ENCODE measurements around the gene BCL3. TPM values are rescaled to one million over a fixed set of nuclear protein-coding genes. Genes with fewer than 3 reads are reported as not detected.
A peak's percentile ranks its signal among the peaks of the same experiment; 100 is the strongest.
"Not testable (repeated sequence)": the region's sequence is repeated elsewhere in the genome, so short reads cannot be mapped to it uniquely, and the experiment has no call there.

BCL3 gene, protein sequence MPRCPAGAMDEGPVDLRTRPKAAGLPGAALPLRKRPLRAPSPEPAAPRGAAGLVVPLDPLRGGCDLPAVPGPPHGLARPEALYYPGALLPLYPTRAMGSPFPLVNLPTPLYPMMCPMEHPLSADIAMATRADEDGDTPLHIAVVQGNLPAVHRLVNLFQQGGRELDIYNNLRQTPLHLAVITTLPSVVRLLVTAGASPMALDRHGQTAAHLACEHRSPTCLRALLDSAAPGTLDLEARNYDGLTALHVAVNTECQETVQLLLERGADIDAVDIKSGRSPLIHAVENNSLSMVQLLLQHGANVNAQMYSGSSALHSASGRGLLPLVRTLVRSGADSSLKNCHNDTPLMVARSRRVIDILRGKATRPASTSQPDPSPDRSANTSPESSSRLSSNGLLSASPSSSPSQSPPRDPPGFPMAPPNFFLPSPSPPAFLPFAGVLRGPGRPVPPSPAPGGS
- polyA plus RNA-seq (2013, experiment 1 of 2; ENCODE audit: insufficient read length): 38.3 TPM
- 23.3 TPM for polyA plus RNA-seq (2013, experiment 2 of 2; ENCODE audit: insufficient read length)

- peak; percentile 76 for DNase-seq
These were observed at the start of gene BCL3 for GRCh38 chr19:44748426-44749254. TSS of gene BCL3 (plus strand) at chr19:44748708. CDS start at chr19:44748791, 83 bp downstream.

- DNase-seq: no peak
These were observed 48.0 kb upstream of the BCL3 start for GRCh38 chr19:44700547-44700946.

- no peak for DNase-seq
These were observed 47.3 kb upstream of the BCL3 start for GRCh38 chr19:44701228-44701627.

- DNase-seq: no peak
These were observed 45.8 kb upstream of the BCL3 start for GRCh38 chr19:44702551-44703176.

DNA sequence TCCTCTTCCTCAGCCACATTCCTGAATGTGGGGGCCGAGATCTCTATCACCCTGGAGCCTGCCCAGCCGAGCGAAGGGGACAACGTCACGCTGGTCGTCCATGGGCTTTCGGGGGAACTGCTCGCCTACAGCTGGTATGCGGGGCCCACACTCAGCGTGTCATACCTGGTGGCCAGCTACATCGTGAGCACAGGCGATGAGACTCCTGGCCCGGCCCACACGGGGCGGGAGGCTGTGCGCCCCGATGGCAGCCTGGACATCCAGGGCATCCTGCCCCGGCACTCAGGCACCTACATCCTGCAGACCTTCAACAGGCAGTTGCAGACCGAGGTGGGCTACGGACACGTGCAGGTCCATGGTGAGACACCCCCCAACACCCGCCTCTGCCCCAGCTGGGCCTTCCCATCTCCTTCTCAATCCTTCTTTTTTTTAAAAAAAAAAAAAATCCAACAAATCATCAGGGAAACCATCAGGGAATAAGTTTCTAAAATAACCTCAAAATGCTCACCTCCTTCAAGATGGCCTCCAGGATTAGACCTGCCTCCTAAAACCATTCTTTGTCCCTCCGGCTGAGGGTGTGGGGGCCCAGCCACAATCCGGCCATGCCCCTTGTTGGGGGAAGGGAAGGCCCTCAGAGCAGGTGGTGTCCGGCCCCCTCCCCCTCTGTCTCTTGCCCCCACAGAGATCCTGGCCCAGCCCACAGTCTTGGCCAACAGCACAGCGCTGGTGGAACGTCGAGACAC is 45.0 kb upstream of the BCL3 start:
- DNase-seq: no peak

GRCh38 chr19:44704982-44705381 is 43.5 kb upstream of the BCL3 start:
- DNase-seq: no peak

DNA sequence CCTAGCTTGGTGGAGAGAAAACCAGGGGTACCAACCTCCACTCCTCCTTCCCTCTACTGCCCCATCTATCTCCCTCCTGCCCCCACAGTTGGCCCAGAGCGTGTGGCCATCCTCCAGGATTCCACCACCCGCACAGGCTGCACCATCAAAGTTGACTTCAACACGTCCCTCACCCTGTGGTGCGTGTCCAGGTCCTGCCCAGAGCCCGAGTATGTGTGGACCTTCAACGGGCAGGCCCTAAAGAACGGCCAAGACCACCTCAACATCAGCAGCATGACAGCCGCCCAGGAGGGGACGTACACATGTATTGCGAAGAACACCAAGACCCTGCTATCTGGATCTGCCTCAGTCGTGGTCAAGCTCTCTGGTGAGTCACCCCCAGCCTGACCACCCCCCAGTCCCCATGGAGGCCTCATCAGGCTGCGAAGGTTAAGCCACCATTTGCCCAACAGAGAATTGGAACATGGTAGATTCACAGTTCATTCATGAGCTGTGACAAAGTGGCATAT is 43.0 kb upstream of the BCL3 start:
- no peak for DNase-seq

DNA sequence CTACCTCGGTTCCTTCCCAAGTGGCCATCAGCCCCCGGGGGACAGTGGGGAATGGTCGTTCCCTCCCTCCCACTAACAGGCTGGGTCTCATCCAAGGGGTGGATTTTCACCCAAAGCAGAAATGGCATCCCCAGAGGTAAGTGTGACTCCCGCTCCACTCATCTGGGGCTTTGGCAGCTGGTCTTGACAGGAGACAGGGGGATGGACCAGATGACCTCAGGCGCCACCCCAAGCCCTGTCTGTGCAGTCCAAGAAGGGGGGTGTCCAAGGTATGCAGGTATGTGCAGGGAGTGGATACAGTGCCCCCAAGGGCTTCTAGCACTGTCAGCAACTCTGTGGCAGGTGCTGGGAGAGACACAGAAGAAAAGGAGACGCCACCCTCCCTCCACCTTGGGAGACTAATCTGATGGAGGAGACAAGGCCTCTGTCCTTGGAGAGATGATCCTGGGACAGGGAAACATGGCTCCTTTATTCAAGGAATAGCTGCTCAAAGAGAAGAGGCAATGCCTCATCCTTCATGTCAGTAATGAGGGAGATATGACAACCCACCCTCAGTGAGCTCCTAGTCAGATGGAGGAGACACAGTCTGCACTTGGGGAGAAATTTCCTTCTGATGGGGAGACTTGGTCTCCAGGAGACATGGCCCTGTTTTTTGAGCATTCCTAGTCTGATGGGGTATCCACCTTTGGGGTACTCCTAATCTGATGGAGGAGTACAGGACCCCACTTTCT is 41.8 kb upstream of the BCL3 start:
- DNase-seq: no peak

- no peak for DNase-seq
These were observed 40.7 kb upstream of the BCL3 start for GRCh38 chr19:44707794-44708193.

GRCh38 chr19:44708940-44709339 is 39.6 kb upstream of the BCL3 start:
- DNase-seq: no peak

DNA sequence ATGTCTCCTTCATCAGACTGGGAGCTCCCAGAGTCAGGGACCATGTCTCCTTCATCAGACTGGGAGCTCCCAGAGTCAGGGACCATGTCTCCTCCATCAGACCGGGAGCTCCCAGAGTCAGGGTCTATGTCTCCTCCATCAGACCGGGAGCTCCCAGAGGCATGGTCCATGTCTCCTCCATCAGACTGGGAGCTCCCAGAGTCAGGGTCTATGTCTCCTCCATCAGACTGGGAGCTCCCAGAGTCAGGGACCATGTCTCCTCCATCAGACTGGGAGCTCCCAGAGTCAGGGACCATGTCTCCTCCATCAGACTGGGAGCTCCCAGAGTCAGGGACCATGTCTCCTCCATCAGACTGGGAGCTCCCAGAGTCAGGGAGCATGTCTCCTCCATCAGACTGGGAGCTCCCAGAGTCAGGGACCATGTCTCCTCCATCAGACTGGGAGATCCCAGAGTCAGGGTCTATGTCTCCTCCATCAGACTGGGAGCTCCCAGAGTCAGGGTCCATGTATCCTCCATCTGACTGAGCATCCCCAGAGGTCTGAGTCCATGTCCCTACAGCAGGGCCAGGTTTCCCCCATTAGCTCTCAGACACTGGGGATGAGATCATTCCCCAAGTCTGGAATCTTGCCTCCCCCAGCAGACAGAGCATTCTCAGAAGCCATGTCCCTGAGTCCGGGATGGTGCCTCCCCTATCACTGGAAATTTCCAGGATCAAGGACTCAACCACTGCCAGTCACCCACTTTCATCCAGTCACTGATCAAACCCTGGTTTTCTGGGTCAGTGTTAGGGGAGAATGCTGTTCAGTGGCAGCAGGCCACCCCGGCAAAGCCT is 38.9 kb upstream of the BCL3 start:
- DNase-seq: not testable (repeated sequence)

DNA sequence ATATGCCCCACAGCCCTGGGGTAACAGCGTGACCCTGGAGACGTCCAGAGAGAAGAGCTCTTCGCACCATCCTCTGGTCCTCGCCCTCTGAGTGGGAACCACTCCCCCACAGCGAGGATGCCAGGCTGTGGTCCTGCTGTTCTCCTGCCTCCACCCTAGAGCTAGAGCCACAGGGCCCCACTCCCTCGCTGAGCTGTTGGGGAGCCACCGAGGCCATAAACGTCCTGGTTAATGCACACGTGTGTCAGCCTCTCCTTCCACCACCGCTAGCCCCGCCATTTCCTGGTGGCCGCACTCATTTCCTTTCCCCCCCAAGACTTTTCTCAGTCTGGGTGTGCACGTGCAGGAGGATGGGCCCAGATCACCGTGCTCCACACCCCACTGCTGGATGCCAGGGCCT is 38.0 kb upstream of the BCL3 start:
- DNase-seq: no peak

GRCh38 chr19:44712864-44713515 is 35.5 kb upstream of the BCL3 start:
- DNase-seq: no peak

- no peak for DNase-seq
These were observed 33.8 kb upstream of the BCL3 start for GRCh38 chr19:44714597-44715169.

DNA sequence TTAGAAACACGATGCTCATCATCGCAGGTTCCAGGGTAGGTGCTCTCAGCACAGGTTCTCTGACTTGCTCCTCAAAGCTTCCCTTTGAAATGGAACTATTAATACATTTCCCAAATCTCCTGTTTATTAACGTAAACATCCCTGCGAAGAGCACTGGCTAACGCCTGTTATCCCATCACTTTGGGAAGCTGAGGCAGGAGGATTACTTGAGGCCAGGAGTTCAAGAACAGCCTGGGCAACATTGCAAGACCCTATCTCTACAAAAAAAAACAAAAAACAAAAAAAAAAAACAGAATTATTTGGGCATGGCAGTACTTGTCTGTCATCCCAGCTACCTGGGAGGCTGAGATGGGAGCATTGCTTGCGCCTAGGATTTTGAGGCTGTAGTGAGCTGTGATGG is 30.9 kb upstream of the BCL3 start:
- no peak for DNase-seq

- DNase-seq: peak; percentile 86
These were observed 29.9 kb upstream of the BCL3 start for GRCh38 chr19:44718441-44719261.

DNA sequence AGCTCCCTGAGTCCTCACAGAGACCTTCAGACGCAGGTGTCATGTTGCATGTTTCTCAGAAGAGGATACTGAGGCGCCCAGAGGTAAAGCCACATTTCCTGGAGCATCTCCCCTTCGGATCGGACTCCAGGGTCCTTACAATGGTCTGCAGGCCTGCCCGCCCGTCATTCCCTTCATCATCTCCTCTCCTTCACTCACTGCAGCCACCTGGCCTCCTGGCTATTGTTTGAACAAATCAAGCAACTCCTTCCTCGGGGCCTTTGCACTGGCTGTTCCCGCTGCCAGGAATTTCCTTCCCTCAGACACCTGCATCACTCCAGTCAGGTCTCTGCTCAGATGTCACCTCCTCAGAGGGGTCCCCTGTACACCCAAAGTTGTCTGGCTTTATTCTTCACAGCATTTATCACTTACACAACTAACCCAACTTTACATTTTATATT is 29.2 kb upstream of the BCL3 start:
- no peak for DNase-seq

GRCh38 chr19:44720396-44720795 is 28.1 kb upstream of the BCL3 start:
- DNase-seq: not testable (repeated sequence)
